HG03159 (cell line): Measurements from ENCODE around the gene SLC6A3.

Experiments
- ATAC-seq: cut with Tn5 transposase; IDR thresholded peaks from one replicate; pipeline ENCODE4 v1.9.1; 2021; ENCODE audit warnings: mild to moderate bottlenecking, moderate library complexity; ENCODE audit not compliant: unreplicated experiment

Gene SLC6A3

DNA sequence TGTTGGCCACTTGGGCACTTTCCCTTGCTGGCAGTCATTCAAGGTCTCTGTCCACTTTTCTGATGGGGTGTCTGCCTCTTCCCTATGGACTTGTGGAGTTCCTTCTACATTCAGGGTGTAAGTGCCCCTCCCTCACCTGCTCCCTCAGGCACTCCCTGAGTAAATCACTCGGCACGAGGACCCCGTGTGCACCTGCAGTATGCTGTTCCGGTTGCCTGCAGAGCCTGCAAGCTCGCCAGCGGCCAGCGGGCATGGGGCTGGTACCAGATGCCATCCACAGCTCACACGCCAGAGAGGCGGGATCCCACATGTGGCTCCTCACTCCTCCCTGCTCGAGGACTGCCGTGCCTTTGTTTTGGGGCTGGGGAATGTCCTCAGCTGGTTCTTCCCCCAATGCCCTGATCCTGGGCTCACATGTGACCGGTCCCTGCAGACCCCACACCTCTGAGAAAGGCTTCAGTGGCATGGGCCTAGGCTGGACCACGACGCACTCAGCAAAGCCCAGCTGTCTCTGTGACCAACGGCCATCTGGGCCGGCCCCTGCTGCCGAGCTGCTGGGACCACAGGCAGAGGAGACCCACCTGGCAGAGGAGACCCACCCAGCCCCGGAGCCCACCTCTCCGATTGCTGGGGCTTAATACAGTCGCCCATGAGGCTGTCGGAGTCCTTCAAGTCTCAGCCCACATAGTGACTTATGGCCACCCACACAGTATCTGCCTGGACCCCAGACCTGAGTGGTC lies 54.2 kb downstream of the SLC6A3 start:
- no peak for ATAC-seq

DNA sequence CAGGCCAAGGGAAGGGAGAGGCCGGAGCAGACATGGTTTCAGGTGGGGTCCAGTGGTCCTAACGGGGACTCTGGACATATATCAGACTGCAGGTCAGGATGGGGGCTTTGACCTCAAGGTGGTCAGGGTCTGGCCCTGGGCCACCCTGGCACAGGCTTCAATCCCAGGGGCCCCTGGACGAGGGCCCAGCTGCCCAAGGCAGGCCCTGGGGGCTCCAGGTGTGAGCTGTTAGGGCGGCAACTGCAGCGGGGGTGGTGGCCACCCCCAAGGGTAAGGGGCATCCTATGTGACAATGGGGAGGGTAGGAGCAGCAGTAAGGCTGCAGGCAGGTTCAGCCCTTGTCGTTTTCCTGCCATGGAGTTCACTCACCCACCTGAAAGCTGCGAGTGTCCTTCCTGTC lies 54.9 kb downstream of the SLC6A3 start:
- no peak for ATAC-seq

DNA sequence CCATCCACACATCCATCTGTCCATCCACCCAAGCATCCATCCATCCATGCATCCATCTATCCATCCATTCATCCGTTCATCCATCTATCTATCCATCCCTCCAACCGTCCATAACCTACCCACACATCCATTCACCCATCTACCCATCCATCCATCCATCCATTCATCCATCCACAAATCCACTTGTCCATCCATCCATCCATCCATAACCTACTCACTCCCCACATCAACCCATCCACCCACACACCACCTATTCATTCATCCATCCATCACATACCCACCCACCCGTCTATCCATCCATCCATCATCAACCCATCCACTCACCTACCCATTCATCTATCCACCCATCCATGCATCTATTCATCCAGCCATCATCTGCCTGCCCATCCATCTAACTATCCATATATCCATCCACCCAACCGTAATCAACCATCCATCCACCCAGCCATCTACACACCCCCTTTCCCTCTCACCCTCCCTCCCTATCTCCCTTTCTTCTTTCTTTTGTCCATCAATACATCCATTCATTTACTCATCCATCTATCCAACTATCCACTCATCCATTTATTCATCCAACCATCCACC lies 56.8 kb downstream of the SLC6A3 start:
- ATAC-seq, result no peak

DNA sequence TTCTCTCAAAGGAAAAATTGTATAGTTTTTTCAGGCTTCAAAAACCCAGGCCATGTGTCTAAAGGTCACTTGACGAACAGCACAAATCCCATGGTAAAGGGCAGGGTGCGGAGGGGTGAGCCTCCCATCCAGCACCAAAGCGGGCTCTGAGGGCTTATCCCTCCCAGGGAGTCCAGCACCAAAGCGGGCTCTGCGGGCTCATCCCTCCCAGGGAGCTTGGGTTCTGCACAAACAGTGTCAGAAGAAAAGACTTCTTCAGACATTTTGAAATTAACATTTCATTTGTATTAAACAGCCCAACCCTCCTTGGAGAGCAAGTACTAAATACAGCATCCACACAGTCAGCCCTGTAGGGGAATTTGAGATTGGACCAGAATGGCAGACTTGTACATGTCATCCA lies 57.4 kb downstream of the SLC6A3 start:
- ATAC-seq, result no peak

DNA sequence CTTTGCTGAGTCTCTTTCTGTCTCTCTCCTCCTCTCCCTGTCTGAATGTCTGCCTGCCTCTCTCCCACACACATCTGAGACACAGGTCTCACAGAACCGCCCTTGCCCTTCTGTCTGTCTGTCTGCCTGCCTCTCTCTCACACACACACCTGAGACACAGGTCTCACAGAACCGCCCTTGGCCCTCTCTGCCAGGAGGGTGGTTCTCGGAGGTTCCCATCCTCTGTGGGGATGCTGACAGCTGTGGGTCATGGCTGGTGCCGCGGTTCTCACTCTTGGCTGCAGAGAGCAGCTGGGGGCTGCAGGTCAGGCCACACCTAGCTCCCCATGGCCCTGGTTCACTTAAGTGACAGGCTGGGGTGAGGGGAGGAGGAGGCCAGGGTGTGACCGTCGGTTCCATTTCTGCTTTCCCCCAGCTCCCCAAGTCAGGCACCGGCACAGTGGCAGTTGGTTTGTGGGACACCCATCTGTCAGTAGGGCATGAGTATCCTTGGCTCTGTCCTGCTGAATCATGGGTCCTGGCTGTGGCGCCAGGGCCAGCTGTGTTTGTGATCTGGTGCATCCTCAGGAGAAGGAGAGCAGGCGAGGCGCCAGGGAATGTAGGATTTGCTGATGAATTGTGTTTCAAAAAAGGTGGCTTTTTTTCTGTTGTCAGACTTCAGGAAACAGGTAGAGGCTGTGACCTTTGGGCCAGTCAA lies 58.0 kb downstream of the SLC6A3 start:
- ATAC-seq, result no peak

DNA sequence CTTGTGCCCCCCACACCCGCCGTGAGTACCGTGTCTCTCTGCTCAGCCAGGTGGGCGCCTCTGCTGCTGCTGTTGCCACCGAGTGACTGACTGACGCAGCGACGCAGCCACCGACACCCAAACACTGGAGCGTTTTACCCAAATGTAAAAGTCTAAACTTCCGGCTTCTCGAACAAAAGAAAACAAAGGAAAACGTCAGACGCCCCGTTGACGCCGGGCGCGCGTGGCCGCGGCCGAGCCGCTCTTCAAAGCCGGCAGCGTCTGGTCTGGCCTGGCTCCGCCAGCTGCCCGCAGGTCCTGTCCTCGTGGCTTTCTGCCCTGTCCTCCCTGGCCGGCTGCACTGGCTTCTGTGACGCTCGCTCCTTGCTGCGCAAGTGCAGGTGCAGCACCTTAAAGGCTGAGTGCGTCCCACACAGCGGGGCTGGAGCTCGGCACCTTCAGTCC lies 58.9 kb downstream of the SLC6A3 start:
- peak; percentile 49 for ATAC-seq

DNA sequence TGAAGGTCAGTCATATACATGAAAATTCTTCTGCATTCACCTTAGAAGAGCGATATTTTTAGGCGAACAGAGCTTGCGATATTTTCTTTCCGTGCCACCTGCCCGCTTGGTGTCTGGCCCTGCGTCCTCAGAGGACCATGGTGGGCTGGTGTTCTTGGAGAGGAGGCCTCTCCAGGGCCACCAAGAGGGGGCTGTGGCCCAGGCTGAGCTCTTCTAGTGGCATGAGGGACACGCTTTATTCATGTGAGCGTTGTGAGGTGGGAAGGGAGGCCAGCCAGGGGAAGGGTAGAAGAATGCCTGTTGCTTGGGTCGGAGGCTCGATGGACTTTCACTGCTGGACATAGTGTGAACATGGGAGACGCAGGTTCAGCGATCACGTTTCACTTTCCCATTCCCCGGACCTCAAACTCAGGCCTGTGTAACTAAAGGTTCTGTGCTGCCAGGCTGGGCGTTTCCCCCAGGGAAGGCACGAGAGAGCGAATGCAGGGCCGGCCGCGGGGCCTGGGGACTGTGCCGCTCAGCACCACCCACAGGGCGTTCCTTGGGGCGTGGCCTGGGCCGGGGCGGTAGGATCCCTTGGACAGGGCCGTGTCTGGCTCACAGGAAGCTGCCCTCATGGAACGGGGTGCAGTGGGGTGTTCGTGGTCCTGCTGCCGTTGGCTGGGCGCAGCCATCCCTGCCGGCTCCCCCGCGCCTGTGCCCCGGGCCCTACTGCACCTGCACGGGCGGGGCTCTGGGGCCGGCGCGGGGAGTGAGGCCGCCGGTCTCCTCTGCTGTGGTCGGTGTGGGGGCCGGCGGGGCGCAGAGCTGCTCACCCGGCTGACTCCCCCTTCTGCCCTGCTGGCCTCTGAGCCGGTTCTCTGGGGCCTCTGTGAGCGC lies 59.6 kb downstream of the SLC6A3 start:
- peak; percentile 90 for ATAC-seq

DNA sequence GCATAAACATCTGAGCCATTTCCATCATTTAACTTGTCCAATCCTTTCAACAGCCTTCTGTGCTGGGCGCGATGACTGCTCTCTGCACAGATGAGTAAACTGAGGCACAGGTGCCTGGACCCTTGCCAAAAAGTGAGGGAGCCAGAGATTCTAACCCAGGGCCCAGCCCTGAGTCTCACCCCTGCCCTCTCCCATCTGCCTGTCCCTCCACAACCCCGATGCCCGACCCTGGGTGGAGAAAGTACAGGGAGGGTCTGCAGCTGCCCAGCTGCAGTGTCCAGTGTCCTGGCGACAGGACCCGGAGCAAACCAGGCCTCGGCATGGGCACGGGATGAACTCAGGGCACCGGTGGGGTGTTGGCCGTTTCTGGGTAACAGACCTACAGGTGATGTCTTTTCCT lies 60.7 kb downstream of the SLC6A3 start:
- ATAC-seq, result no peak

DNA sequence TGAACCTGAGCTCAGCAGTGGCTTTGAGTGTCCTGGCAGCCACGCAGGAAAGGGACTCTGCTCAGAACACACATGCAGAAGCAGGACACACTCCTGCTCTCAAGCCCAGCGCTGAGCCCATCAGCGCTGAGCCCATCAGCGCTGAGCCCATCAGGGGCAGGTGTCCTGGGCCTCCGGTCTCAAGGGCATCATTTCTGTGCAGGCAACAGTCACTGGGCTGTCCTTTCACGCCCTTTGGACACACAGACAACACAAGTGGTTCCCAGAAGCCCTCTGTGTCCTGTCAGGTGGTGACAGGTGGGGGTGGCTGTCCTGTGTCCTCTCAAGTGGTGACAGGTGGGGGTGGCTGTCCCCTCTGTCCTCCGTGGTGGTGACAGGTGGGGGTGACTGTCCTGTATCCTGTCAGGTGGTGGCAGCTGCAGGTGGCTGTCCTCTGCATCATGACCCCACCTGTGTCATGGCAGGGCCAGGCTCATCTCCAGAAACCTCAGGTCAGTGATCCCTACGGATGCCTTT lies 61.3 kb downstream of the SLC6A3 start:
- no peak for ATAC-seq

DNA sequence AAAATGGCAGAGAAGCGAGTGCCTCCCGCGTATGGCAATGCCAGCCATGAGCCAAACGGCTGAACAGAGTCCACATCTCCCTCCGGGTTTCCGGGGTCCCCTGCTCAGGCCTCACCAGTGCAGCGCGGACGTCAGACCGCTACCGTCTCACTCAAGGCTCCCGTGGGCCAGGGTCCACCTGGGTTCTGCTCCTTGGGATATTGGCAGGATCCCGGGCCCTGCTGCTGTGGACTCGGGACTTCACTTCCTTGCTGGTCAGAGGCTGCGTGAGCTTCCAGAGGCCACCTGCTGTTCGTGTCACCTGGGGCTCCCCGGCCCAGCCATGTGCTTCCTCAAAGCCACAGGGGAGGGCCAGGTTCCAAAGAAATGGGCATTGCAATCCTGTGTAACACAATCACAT lies 61.9 kb downstream of the SLC6A3 start:
- no peak for ATAC-seq

DNA sequence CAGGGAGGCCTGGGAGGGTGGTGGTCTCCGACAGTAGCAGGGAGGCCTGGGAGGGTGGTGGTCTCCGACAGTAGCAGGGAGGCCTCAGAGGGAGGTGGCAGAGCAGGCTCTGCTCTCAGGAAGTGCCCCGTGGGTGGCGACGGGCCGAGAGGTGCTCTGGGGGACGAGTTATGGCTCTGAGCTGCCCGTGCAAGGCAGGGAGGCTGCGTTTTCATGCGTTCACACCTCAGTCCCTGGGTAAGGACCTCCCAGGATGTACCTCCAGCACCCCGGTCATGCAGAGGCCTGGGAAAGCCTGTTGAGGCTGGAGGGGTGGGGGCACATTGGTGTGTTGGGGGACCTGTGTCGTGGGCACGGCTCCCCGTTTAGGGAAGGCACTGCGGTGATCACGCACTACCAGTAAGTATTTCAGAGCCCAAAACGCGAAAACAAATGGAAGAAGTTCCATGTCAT lies 63.0 kb downstream of the SLC6A3 start:
- no peak for ATAC-seq

DNA sequence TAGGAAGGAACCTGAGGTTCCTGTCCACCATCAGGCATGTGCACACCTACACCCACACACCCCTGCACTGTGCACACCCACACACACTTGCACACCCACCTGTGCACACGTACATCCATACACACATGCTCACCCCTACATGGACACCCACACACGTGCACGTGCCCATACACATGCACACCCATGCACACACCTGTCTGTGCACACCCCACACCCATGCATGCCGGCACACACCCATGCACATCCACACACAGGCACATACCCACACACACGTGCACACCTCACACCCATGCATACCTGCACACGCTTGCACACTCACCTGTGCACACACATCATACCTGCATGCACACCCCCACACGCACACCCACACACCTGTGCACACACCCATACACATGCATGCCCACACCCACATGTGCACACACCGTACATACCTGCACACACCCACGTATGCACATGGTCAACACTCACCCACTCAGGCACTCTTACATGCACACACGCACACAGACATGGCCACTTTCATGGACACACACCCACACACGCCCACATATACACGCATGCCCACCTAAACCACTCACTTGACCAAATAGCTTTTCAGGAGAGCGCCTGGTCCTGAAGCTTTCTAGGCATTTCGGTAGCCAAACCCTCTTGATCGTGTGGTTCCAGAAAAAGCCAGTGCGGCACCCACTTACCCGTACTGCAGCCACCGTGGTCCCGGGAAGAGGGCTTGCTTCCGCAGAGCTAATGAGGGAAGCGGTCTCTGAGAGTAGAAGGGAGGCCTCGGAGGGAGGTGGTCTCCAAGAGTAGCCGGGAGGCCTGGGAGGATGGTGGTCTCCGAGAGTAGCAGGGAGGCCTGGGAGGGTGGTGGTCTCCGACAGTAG lies 63.6 kb downstream of the SLC6A3 start:
- ATAC-seq, result no peak

DNA sequence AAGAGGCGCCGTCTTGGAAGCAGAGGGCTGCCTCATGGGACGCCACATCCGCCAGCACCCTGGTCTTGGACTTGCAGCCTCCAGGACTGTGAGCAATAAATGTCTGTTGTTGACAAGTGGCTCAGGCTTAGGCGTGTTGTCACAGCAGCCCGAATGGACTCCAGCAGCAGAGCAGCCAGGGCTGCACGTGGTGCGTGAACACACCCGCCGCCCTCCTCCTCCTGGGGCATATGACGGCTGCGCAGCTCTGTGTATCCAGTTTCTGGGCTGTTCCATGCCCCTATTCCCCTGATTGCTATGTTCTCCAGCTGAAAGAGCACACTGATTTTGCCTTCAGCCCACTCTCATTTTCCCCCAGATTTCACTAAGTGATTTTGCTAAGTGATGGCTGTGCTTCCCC lies 64.3 kb downstream of the SLC6A3 start:
- no peak for ATAC-seq

DNA sequence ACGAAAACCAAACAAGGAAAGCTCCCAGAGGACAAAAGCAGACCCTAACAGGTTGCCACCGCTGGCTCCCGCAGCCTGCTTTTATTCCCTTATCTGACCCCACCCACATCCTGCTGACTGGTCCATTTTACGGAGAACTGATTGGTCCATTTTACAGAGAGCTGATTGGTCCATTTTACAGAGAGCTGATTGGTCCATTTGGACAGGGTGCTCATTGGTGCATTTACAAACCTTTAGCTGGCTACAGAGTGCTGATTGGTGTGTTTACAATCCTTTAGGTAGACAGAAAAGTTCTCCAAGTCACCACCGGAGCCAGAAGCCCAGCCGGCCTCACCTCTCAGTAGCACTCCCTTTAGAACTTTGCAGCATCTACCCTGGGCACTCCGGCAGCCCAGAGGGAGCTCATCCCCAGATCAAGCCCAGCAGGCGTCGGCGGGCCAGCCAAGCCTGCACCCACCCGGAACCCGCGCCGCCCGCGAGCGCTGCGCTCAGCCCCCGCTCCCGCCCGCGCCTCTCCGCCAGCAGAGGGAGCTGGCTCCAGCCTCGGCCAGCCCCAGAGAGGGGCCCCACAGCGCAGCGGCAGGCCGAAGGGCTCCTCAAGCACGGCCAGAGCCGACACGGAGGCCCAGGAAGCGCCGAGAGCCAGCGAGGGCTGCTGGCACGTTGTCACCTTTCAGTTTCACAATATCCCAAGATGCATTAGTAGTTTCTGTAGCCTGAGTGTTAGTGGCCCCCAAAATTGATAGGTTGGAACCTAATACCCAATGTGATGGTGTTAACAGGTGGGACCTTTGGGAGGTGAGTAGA lies 65.0 kb downstream of the SLC6A3 start:
- peak; percentile 70 for ATAC-seq

DNA sequence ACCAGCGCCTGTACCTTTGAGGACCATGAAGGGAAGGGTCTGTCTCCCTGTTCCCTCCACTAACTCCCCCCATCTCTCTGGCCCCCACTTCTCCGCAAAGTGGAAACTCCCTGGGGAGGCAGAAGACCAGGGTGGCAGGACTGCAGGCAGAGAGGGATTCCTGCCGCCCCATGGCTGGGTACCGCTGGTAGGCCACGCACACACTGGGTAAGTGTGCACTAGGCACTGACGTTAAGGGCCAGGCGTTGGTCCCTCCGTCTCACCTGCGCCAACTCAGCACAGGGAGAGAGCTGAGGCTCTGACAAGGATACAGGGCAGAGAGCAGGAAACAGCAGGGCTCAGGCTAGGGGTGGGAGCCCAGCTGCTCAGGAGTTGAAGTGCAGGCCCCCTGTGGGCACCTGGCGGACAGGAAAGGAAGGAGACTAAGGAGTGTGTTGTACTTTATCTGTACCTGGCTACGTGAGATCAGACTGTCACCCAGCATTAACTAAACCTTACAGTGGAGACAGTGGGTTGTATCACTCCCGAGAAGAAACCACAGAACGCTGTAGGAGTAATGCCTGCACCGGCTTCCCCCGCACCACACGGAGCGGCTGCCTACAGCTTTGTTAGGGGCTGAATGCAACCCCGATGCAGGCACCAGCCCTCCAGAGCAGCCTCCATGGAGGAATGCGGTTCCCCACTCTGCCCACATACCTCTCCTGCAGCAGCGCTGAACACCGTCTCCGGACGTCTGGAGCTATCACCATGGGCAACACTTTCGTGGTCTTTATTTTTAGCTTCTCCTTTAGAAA lies 66.2 kb downstream of the SLC6A3 start:
- no peak for ATAC-seq

DNA sequence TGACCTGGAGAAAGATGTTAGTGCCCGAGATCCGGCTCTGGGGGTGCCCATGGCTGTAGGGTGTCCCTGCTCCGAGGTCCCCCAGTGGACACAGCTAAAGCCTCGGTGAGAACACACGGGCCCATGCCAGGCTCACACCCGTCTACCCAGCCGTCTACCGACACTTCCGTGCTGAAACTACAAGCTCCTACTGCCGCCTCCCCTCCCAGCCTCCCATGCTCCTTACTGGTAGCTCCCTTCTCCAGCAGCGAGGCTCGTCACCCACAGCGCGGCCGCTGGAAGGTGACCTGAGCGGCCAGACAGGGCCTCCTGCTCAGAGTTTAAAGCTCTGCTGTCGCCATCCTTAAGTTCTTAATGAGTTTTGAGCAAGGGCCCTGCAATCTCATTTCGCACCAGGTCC lies 67.1 kb downstream of the SLC6A3 start:
- ATAC-seq, result no peak

DNA sequence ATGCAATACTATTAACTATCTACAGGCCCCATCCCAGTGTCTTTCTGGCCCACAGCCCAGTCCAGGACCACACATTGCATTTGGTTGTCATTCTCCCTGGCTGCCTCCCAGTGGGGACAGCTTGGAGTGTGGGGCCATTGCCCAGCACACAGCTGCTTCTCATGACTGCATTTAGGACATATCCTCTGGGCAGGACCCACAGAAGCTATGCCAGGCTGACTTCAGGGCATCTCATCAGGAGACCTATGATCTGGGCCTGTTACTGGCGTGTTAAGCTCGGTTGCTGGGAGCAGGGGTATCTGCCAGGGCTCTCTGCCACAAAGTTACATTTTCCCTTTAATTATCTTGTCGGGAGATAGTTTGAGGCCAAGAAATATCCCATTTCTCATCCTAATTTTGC lies 68.3 kb downstream of the SLC6A3 start:
- no peak for ATAC-seq
